IMR-90 (cell line): ENCODE measurements around the gene MAN2A2. TPM values are rescaled to one million over a fixed set of nuclear protein-coding genes. Genes with fewer than 3 reads are reported as not detected.

Experiments used
- ATAC-seq: fragments of 200-7000 bp; cut with Tn5 transposase; 2 replicates; pipeline ENCODE4 v1.9.1; 2020; ENCODE audit warnings: low read depth, mild to moderate bottlenecking, moderate library complexity
- BruUV-seq: library from RNA; stranded (reverse); fragments of 400-500 nt; replicated peaks from 2 replicates; lab custom pipeline; 2021; lab: Mats Ljungman, UMichigan
- CTCF ChIA-PET: fragments of 300-600 bp; formaldehyde crosslinking; extraction: SDS; loops from one replicate; lab custom pipeline; 2021; ENCODE audit warnings: antibody characterized with exemption; lab: Yijun Ruan, JAX
- POLR2A ChIA-PET: fragments of 300-600 bp; sonication (Branson Sonifier 250); formaldehyde crosslinking; loops from one replicate; lab custom pipeline; 2022; ENCODE audit warnings: antibody characterized with exemption; ENCODE audit not compliant: unreplicated experiment; lab: Charles Lee
- DNase-seq: peaks from one replicate; pipeline ENCODE4 v3.0.0; 2013
- H2AFZ ChIP-seq: replicated peaks from 2 replicates; pipeline ENCODE3; 2013; ENCODE audit warnings: low read length, mild to moderate bottlenecking; ENCODE audit not compliant: poor library complexity
- H2AK5ac ChIP-seq: 2 replicates; pipeline ENCODE4 v1.6.1; 2013; ENCODE audit warnings: low read depth, low read length, inconsistent platforms
- H2AK9ac ChIP-seq: replicated peaks from 2 replicates; pipeline ENCODE3; 2013; ENCODE audit warnings: mild to moderate bottlenecking, low read depth, low read length, moderate library complexity; ENCODE audit not compliant: poor library complexity
- H2BK120ac ChIP-seq: 2 replicates; pipeline ENCODE4 v1.6.1; 2013; ENCODE audit warnings: low read depth, low read length, inconsistent platforms
- H2BK15ac ChIP-seq: 3 replicates; pipeline ENCODE4 v1.6.1; 2013; ENCODE audit warnings: low read depth, low read length, inconsistent platforms
- H2BK20ac ChIP-seq: 2 replicates; pipeline ENCODE4 v1.6.1; 2013; ENCODE audit warnings: low read depth, mild to moderate bottlenecking, inconsistent platforms, low read length, moderate library complexity
- H2BK5ac ChIP-seq: 2 replicates; pipeline ENCODE4 v1.6.1; 2013; ENCODE audit warnings: mild to moderate bottlenecking, low read depth, low read length, inconsistent platforms; ENCODE audit not compliant: poor library complexity, severe bottlenecking
- H3K14ac ChIP-seq: replicated peaks from 2 replicates; pipeline ENCODE4 v1.6.1; 2013; ENCODE audit warnings: low read depth, low read length, inconsistent platforms
- H3K18ac ChIP-seq: 2 replicates; pipeline ENCODE4 v1.6.1; 2013; ENCODE audit warnings: low read depth, low read length, control low read depth
- H3K23ac ChIP-seq: 2 replicates; pipeline ENCODE4 v1.6.1; 2013; ENCODE audit warnings: low read depth, low read length, inconsistent platforms
- H3K27ac ChIP-seq: 2 replicates; pipeline ENCODE4 v1.5.1; 2013; ENCODE audit warnings: mild to moderate bottlenecking, control low read depth, low read length; ENCODE audit not compliant: insufficient read depth
- H3K27me3 ChIP-seq: 2 replicates; pipeline ENCODE4 v1.6.1; 2013; ENCODE audit warnings: low read length; ENCODE audit not compliant: control insufficient read depth, insufficient read depth
- H3K36me3 ChIP-seq: 2 replicates; pipeline ENCODE4 v1.6.1; 2013; ENCODE audit warnings: low read length, mixed read lengths; ENCODE audit not compliant: control insufficient read depth, insufficient read depth
- H3K4ac ChIP-seq: 2 replicates; pipeline ENCODE4 v1.6.1; 2013; ENCODE audit warnings: low read depth, low read length, inconsistent platforms
- H3K4me1 ChIP-seq: 2 replicates; pipeline ENCODE4 v1.6.1; 2013; ENCODE audit warnings: low read length, mixed read lengths; ENCODE audit not compliant: control insufficient read depth, insufficient read depth
- H3K4me2 ChIP-seq: 2 replicates; pipeline ENCODE4 v1.6.1; 2013; ENCODE audit warnings: low read depth, mild to moderate bottlenecking, control low read depth, low read length, moderate library complexity
- H3K4me3 ChIP-seq: 2 replicates; pipeline ENCODE4 v1.5.1; 2013; ENCODE audit warnings: low read depth, mild to moderate bottlenecking, control low read depth, low read length, moderate library complexity; ENCODE audit not compliant: insufficient read depth
- H3K56ac ChIP-seq: 2 replicates; pipeline ENCODE4 v1.6.1; 2013; ENCODE audit warnings: low read length, inconsistent platforms; ENCODE audit not compliant: insufficient read depth; ENCODE audit errors: extremely low read depth
- H3K79me1 ChIP-seq, 2 experiments: 2 replicates each; pipeline ENCODE4 v1.6.1; 2013; ENCODE audit warnings: low read length in 2 of 2, inconsistent platforms in 1 of 2, low read depth in 1 of 2
- H3K9ac ChIP-seq: 2 replicates; pipeline ENCODE4 v1.6.1; 2013; ENCODE audit warnings: low read depth, low read length, control low read depth
- H3K9me1 ChIP-seq: 2 replicates; pipeline ENCODE4 v1.6.1; 2013; ENCODE audit warnings: low read length, inconsistent platforms; ENCODE audit not compliant: insufficient read depth
- H3K9me3 ChIP-seq: 2 replicates; pipeline ENCODE4 v1.6.1; 2013; ENCODE audit warnings: low read length; ENCODE audit not compliant: control insufficient read depth, insufficient read depth
- H4K20me1 ChIP-seq: 2 replicates; pipeline ENCODE4 v1.6.1; 2013; ENCODE audit warnings: low read length, inconsistent platforms; ENCODE audit not compliant: insufficient read depth
- H4K5ac ChIP-seq: 2 replicates; pipeline ENCODE4 v1.6.1; 2013; ENCODE audit warnings: mild to moderate bottlenecking, low read depth, low read length, control low read depth
- H4K8ac ChIP-seq, 2 experiments: 2 replicates each; pipeline ENCODE4 v1.6.1; 2013; ENCODE audit warnings: low read depth in 2 of 2, low read length in 2 of 2, control low read depth in 1 of 2, inconsistent platforms in 1 of 2
- H4K91ac ChIP-seq: 2 replicates; pipeline ENCODE4 v1.6.1; 2013; ENCODE audit warnings: low read depth, low read length, inconsistent platforms; ENCODE audit not compliant: insufficient read depth
- CHD1 ChIP-seq: IDR thresholded peaks from 2 replicates; pipeline ENCODE4 v1.6.1; 2012; ENCODE audit warnings: low read depth, low read length, improper control_type of control experiment
- CTCF ChIP-seq: conservative IDR thresholded peaks from 2 replicates; pipeline ENCODE4 v1.5.1; 2012; ENCODE audit warnings: mild to moderate bottlenecking, low read depth, low read length, improper control_type of control experiment
- POLR2A ChIP-seq: IDR thresholded peaks from 2 replicates; pipeline ENCODE4 v1.6.1; 2012; ENCODE audit warnings: mild to moderate bottlenecking, low read depth, low read length
- RCOR1 ChIP-seq: IDR thresholded peaks from 2 replicates; pipeline ENCODE4 v1.6.1; 2012; ENCODE audit warnings: mild to moderate bottlenecking, low read length, improper control_type of control experiment; ENCODE audit not compliant: insufficient replicate concordance
- SMC3 ChIP-seq: fragments of 150-350 bp; IDR thresholded peaks from 2 replicates; pipeline ENCODE4 v1.6.1; 2016; ENCODE audit warnings: low read depth, mild to moderate bottlenecking, antibody characterized with exemption, low read length, moderate library complexity
- WGBS, 2 experiments: methylation state at CpG; one replicate each; pipeline versions ENCODE4 v1.1.5 to v1.1.7; 2013; ENCODE audit warnings: missing lambda C conversion rate in 2 of 2; ENCODE audit not compliant: insufficient read length in 1 of 2; ENCODE audit errors: extremely low coverage in 2 of 2; 5-methylcytosine and 5-hydroxymethylcytosine counted together
- dilution Hi-C: fragments of 300-500 bp; cut with HindIII; formaldehyde crosslinking; loops from one replicate; pipeline ENCODE4 v1.14.3; 2018; ENCODE audit warnings: low sequenced_read_pairs; ENCODE audit not compliant: unreplicated experiment
- in situ Hi-C: fragments of 300-500 bp; cut with MboI; formaldehyde crosslinking; loops from 3 replicates; pipeline ENCODE4 v1.14.3; 2019; ENCODE audit warnings: low sequenced_read_pairs, inconsistent platforms, mixed read lengths
- intact Hi-C: fragments of 100-400 bp; cut with micrococcal nuclease; formaldehyde crosslinking; loops from 2 replicates; pipeline ENCODE4 v1.10.0; 2022
- polyA plus RNA-seq, 3 experiments: library from polyadenylated mRNA; depleted of rRNA; stranded (reverse); fragments of >200 nt; gene quantifications; 2 replicates each; pipeline ENCODE4 v1.2.3, GENCODE V29; 2012; ENCODE audit warnings: low replicate concordance in 1 of 3
- total RNA-seq: library from RNA; depleted of rRNA; stranded (reverse); fragments of >200 nt; gene quantifications from 2 replicates; pipeline ENCODE4 v1.2.3, GENCODE V29; 2012

The MAN2A2 gene
- total and polyA plus RNA-seq, 2 of the 4 experiments (the other 2 are of a cell fraction): 3.4 to 52.5 TPM

GRCh38 chr15:90957791-90958190, 54.7 kb downstream of the MAN2A2 start:
- no peak overlapping the region for H3K14ac ChIP-seq
- H4K8ac ChIP-seq: peak overlapping the region; percentile 60 to 68; a peak in 3 of 4 replicates
- no peak overlapping the region; the same call in 1 of the 2 replicates for H3K9ac ChIP-seq
- peaks cover 6 to 27% of the 10 kb centered on the region in 2 experiments; a peak in 3 of 4 replicates for H3K79me1 ChIP-seq
- POLR2A ChIA-PET: no interaction called here
- in situ Hi-C loops: loop anchor here (10.0 kb wide), 1 partner anchor 317 kb away; no protein-coding TSS in a partner anchor
- intact Hi-C loops: loop anchor here (2.0 kb wide), 2 partner anchors 37 to 267 kb away; partner anchors contain the start of gene PRC1
- H2AK5ac ChIP-seq: 0 out of 2 replicates have a peak overlapping the region, but pooled peaks have one; percentile 27
- no peak overlapping the region; the same call in 1 of the 2 replicates for H3K23ac ChIP-seq
- no peaks in the 10 kb centered on the region for H3K27me3 ChIP-seq
- peaks cover 6% of the 10 kb centered on the region for H3K4me1 ChIP-seq
- H3K4me3 ChIP-seq: no peak overlapping the region
- H2BK5ac ChIP-seq: no peak overlapping the region
- peak overlapping the region; percentile 4 for H3K4ac ChIP-seq
- ATAC-seq: no peak
- peaks cover 32% of the 10 kb centered on the region for H3K36me3 ChIP-seq
- H4K5ac ChIP-seq: 0 out of 2 replicates have a peak overlapping the region, but pooled peaks have one; percentile 13
- H2BK120ac ChIP-seq: no peak overlapping the region
- dilution Hi-C loops: no loop called here
- no TSS peak for BruUV-seq
- H2BK20ac ChIP-seq: no peak overlapping the region
- 75% methylated on average over 2 of the region's 6 CpGs; no CpG with 5 or more reads in 1 of the 2 experiments for WGBS, 2 experiments
- no peak overlapping the region for H3K56ac ChIP-seq
- no peak for DNase-seq
- H3K4me2 ChIP-seq: peak overlapping the region; percentile 79
- no peak overlapping the region for H3K27ac ChIP-seq
- H3K18ac ChIP-seq: no peak overlapping the region
- peak overlapping the region; percentile 47 for H2AK9ac ChIP-seq
- peak overlapping the region; percentile 90 for H2AFZ ChIP-seq
- no peaks in the 10 kb centered on the region for H3K9me1 ChIP-seq
- no peak overlapping the region for H4K91ac ChIP-seq
- no peaks in the 10 kb centered on the region; the same call in 1 of the 2 replicates for H4K20me1 ChIP-seq
- no peak overlapping the region for H2BK15ac ChIP-seq
- no peaks in the 10 kb centered on the region for H3K9me3 ChIP-seq
- TF ChIP-seq CHD1: no peak
- TF ChIP-seq SMC3: no peak
- TF ChIP-seq CTCF: no peak
- no peak for TF ChIP-seq POLR2A
- no peak for TF ChIP-seq RCOR1
- CTCF ChIA-PET: interaction anchor here (1.0 to 2.6 kb wide), 6 partner anchors 10 to 314 kb away, joined by 3 to 10 read pairs (median 8); partner anchors contain the start of gene UNC45A
